Small intestine (tissue), 7 donors: ENCODE measurements around the gene MFRP. TPM values are rescaled to one million over a fixed set of nuclear protein-coding genes. Genes with fewer than 3 reads are reported as not detected.

ENCODE experiments used
- DNase-seq, 2 donors: peaks; one replicate each; pipeline versions ENCODE4 v3.0.0 to v3.0.0-alpha.2; 2013
- FAIRE-seq: peaks from 2 replicates; lab custom pipeline; 2012; peaks lifted over from hg19 to GRCh38; lab: Jason Lieb, UNC
- H3K27ac ChIP-seq, 3 donors: one replicate each; pipeline ENCODE4 v1.5.1; 2013; ENCODE audit warnings: low read length in 2 of 3, mild to moderate bottlenecking in 2 of 3, control low read depth in 1 of 3, inconsistent platforms in 1 of 3, low read depth in 1 of 3, moderate library complexity in 1 of 3
- H3K27me3 ChIP-seq, 3 donors: one replicate each; pipeline ENCODE4 v1.6.1; 2013; ENCODE audit warnings: low read length in 3 of 3, inconsistent platforms in 1 of 3; ENCODE audit not compliant: control insufficient read depth in 3 of 3, insufficient read depth in 3 of 3
- H3K36me3 ChIP-seq, 3 donors: one replicate each; pipeline ENCODE4 v1.6.1; 2013; ENCODE audit warnings: low read length in 3 of 3, inconsistent platforms in 1 of 3, low read depth in 1 of 3, mild to moderate bottlenecking in 1 of 3, moderate library complexity in 1 of 3; ENCODE audit not compliant: control insufficient read depth in 3 of 3, insufficient read depth in 2 of 3
- H3K4me1 ChIP-seq, 3 donors: one replicate each; pipeline ENCODE4 v1.6.1; 2013; ENCODE audit warnings: low read length in 2 of 3, inconsistent platforms in 1 of 3, low read depth in 1 of 3, mild to moderate bottlenecking in 1 of 3, moderate library complexity in 1 of 3; ENCODE audit not compliant: control insufficient read depth in 3 of 3, insufficient read depth in 2 of 3
- H3K4me3 ChIP-seq, 3 donors: one replicate each; pipeline ENCODE4 v1.5.1; 2013; ENCODE audit warnings: low read length in 3 of 3, control low read depth in 1 of 3, inconsistent platforms in 1 of 3, low read depth in 1 of 3, mild to moderate bottlenecking in 1 of 3, moderate library complexity in 1 of 3
- H3K9me3 ChIP-seq, 2 donors: one replicate each; pipeline ENCODE4 v1.6.1; 2013; ENCODE audit warnings: low read depth in 1 of 2, low read length in 1 of 2; ENCODE audit not compliant: control insufficient read depth in 2 of 2, insufficient read depth in 1 of 2
- WGBS, 3 donors: extraction: QIAGEN DNeasy Blood & Tissue Kit; methylation state at CpG; one replicate each; pipeline ENCODE4 v1.1.7; 2013; 5-methylcytosine and 5-hydroxymethylcytosine counted together
- polyA plus RNA-seq, 4 donors: library from polyadenylated mRNA; stranded (reverse) in 3 of 4; unstranded in 1 of 4; fragments of 200-250 nt in 3 of 4; fragments of 120-200 nt in 1 of 4; gene quantifications; one replicate each; pipeline versions ENCODE4 v1.2.1 to v1.2.3, GENCODE V29; 2013
- donor health status: healthy with polysubstance abuse.
- donor health status: control.
- donor health status: control.
- donor health status: Bipolar disorder and iron deficiency.
- donor health status: healthy.

Gene MFRP
- polyA plus RNA-seq, 4 donors, result 0.03 TPM; not detected in 3

- DNase-seq, result no peak
- 6 to 21% (median 19%) methylated on average over 9 to 10 of the region's 10 CpGs for WGBS, 3 donors
- no peaks in the 10 kb centered on the region for H3K9me3 ChIP-seq
- peaks cover 0 to 14% (median 0%) of the 10 kb centered on the region in 3 donors for H3K27me3 ChIP-seq
- no peak for FAIRE-seq
- H3K4me1 ChIP-seq, result peaks cover 0 to 16% (median 5%) of the 10 kb centered on the region in 3 donors
- H3K4me3 ChIP-seq, result peak overlapping the region in 2 of 3 donors; percentile 48 to 50
- no peaks in the 10 kb centered on the region for H3K36me3 ChIP-seq
- no peak overlapping the region for H3K27ac ChIP-seq
These were observed 34.3 kb upstream of the MFRP start for GRCh38 chr11:119380827-119381180.

DNA sequence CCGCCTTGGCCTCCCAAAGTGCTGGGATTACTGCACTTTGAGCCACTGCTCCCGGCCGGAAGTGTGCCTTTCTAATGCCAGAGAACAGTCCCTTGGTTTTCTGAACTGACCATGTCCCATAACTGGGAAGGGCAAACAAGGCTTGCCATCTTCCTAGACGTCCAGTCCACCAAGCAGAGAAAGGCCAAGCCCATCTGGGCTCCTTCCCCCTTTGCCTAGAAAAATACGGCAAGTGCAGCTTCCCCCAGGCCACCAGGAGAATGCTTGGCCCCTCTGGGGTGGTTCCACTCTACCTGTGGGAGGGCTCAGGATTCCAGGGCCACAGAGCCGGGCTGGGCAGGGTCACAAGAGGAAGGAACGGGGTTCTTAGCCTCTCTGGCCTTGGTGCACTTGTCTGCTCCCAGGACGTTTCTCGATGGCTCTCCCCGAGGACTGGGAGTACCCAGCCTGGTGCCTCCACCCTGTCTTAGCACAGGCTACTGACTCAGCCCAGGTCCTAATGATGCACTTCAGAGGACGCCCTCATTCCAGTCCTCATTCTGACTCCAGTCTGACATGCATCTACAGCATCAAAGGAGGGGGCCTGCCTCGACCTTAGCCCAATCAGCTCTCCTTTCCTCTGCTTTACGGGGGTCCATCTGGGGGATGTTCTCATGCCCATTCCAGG lies 33.8 kb upstream of the MFRP start:
- WGBS, 3 donors, result 60 to 75% (median 71%) methylated on average over 13 of the region's 13 CpGs
- no peak overlapping the region for H3K27ac ChIP-seq
- DNase-seq, result no peak
- peaks cover 0 to 14% (median 0%) of the 10 kb centered on the region in 3 donors for H3K27me3 ChIP-seq
- no peaks in the 10 kb centered on the region for H3K9me3 ChIP-seq
- no peak overlapping the region for H3K4me3 ChIP-seq
- peaks cover 0 to 16% (median 5%) of the 10 kb centered on the region in 3 donors for H3K4me1 ChIP-seq
- no peak for FAIRE-seq
- H3K36me3 ChIP-seq, result no peaks in the 10 kb centered on the region

- Histone ChIP-seq H3K9me3 (no peaks in the 10 kb centered on the region), H3K36me3 (no peaks in the 10 kb centered on the region), H3K4me3 (no peak overlapping the region), H3K27me3 (peaks cover 0 to 14% (median 0%) of the 10 kb centered on the region in 3 donors), H3K4me1 (peaks cover 0 to 26% (median 5%) of the 10 kb centered on the region in 3 donors), H3K27ac (no peak overlapping the region)
- no peak for DNase-seq
- no peak for FAIRE-seq
- 49 to 68% (median 59%) methylated on average over 9 to 10 of the region's 10 CpGs for WGBS, 3 donors
These were observed 32.5 kb upstream of the MFRP start for GRCh38 chr11:119378851-119379465.

GRCh38 chr11:119377961-119378667 lies 31.6 kb upstream of the MFRP start:
- peaks cover 0 to 14% (median 0%) of the 10 kb centered on the region in 3 donors for H3K27me3 ChIP-seq
- H3K36me3 ChIP-seq, result no peaks in the 10 kb centered on the region
- no peak overlapping the region for H3K4me3 ChIP-seq
- DNase-seq, result no peak
- FAIRE-seq, result no peak
- peaks cover 0 to 35% (median 5%) of the 10 kb centered on the region in 3 donors for H3K4me1 ChIP-seq
- 64 to 81% (median 77%) methylated on average over 6 of the region's 6 CpGs for WGBS, 3 donors
- H3K9me3 ChIP-seq, result no peaks in the 10 kb centered on the region
- H3K27ac ChIP-seq, result no peak overlapping the region

DNA sequence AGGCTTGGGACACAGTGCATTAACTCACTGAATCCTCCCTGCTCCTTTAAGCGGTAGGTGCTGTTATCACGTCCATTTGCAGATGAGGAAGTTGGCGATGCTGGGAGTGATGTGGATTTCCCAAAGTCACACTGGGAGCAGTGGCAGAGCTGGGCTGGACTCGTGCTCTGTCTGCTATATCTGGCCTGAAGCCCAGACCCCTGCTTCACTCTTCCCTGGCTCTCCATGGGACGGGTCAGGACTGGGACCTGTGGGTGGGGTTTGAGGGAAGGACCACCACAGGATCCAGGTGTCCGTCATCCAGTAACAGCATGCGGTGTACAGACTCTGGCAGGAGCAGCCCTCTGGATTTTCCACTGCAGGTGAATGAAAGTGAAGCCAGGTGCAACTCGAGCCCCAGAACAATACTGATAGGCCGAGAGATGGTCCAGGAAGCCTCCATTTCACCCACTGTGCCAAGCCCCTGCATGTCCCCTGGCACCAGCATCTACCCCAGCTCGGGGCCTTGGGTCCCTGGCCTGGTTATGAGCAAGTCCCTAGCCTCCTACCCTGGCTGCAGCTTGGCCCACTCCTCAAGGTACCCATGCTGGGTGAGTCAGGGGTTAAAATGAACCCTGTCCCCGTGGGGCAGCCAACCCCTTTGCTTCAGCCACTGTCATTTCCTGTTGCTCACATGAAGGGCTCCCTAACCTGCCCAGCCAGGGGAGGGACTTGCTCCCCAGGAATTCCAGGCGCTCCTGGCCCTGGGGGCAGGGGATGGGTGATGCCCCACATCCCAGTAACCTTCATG lies 30.8 kb upstream of the MFRP start:
- FAIRE-seq, result no peak
- DNase-seq, result no peak
- 46 to 61% (median 57%) methylated on average over 12 of the region's 12 CpGs for WGBS, 3 donors
- Histone ChIP-seq H3K27me3 (peaks cover 0 to 14% (median 0%) of the 10 kb centered on the region in 3 donors), H3K27ac (no peak overlapping the region), H3K4me1 (peaks cover 0 to 37% (median 5%) of the 10 kb centered on the region in 3 donors), H3K4me3 (no peak overlapping the region), H3K9me3 (no peaks in the 10 kb centered on the region), H3K36me3 (no peaks in the 10 kb centered on the region)

- Histone ChIP-seq H3K27me3 (peaks cover 0 to 13% (median 0%) of the 10 kb centered on the region in 3 donors), H3K27ac (peak overlapping the region in 1 of 3 donors; percentile 69), H3K4me3 (no peak overlapping the region), H3K9me3 (no peaks in the 10 kb centered on the region), H3K36me3 (no peaks in the 10 kb centered on the region), H3K4me1 (peaks cover 0 to 40% (median 3%) of the 10 kb centered on the region in 3 donors)
- DNase-seq (no peak), FAIRE-seq (no peak)
- 80 to 82% (median 80%) methylated on average over 10 to 11 of the region's 11 CpGs for WGBS, 3 donors
These were observed 29.8 kb upstream of the MFRP start for GRCh38 chr11:119376197-119376847.

GRCh38 chr11:119375337-119376196 lies 29.1 kb upstream of the MFRP start:
- H3K36me3 ChIP-seq, result no peaks in the 10 kb centered on the region
- no peak for DNase-seq
- 66 to 76% (median 68%) methylated on average over 12 to 14 of the region's 14 CpGs for WGBS, 3 donors
- peaks cover 0 to 6% (median 0%) of the 10 kb centered on the region in 3 donors for H3K27me3 ChIP-seq
- no peak for FAIRE-seq
- H3K4me3 ChIP-seq, result no peak overlapping the region
- H3K27ac ChIP-seq, result peak overlapping the region in 1 of 3 donors; percentile 69
- H3K4me1 ChIP-seq, result peaks cover 0 to 40% (median 8%) of the 10 kb centered on the region in 3 donors
- no peaks in the 10 kb centered on the region for H3K9me3 ChIP-seq
